ENCODE results near the gene RIOX2.
"Not testable (repeated sequence)": the region's sequence is repeated elsewhere in the genome, so short reads cannot be mapped to it uniquely, and the experiment has no call there.

Gene RIOX2

GRCh38 chr3:97971679-97972567, at the start of gene RIOX2:
Gene RIOX2 (minus strand): TSS chr3:97972431. CDS start chr3:97967593, 4,838 bp downstream.
- DNase-seq = peak; percentile 65

GRCh38 chr3:98020412-98020811, 48.2 kb upstream of the RIOX2 start:
- DNase-seq = no peak

- DNase-seq = no peak
Measured at GRCh38 chr3:98018301-98018700, 46.1 kb upstream of the RIOX2 start.

GRCh38 chr3:98014268-98014585, 42.0 kb upstream of the RIOX2 start:
- DNase-seq = no peak

- DNase-seq = no peak
Measured at GRCh38 chr3:98013411-98014267, 41.4 kb upstream of the RIOX2 start.

GRCh38 chr3:98012979-98013378, 40.7 kb upstream of the RIOX2 start:
- no peak for DNase-seq

- not testable (repeated sequence) for DNase-seq
Measured at GRCh38 chr3:98010883-98011449, 38.7 kb upstream of the RIOX2 start.

GRCh38 chr3:98010194-98010882, 38.1 kb upstream of the RIOX2 start:
- DNase-seq = no peak

GRCh38 chr3:98008855-98009254, 36.6 kb upstream of the RIOX2 start:
- no peak for DNase-seq

- no peak for DNase-seq
Measured at GRCh38 chr3:98005438-98005837, 33.2 kb upstream of the RIOX2 start.

- DNase-seq = no peak
Measured at GRCh38 chr3:98004721-98005120, 32.5 kb upstream of the RIOX2 start.

- DNase-seq = no peak
Measured at GRCh38 chr3:98003306-98003969, 31.2 kb upstream of the RIOX2 start.

GRCh38 chr3:98002717-98003116, 30.5 kb upstream of the RIOX2 start:
- DNase-seq = no peak

GRCh38 chr3:97999994-98000393, 27.8 kb upstream of the RIOX2 start:
- DNase-seq = no peak

GRCh38 chr3:97999103-97999502, 26.9 kb upstream of the RIOX2 start:
- no peak for DNase-seq

- DNase-seq = no peak
Measured at GRCh38 chr3:97996988-97997387, 24.8 kb upstream of the RIOX2 start.

- DNase-seq = no peak
Measured at GRCh38 chr3:97994328-97994945, 22.2 kb upstream of the RIOX2 start.

- no peak for DNase-seq
Measured at GRCh38 chr3:97993526-97993925, 21.3 kb upstream of the RIOX2 start.

GRCh38 chr3:97992547-97993173, 20.4 kb upstream of the RIOX2 start:
- no peak for DNase-seq

GRCh38 chr3:97991293-97991682, 19.1 kb upstream of the RIOX2 start:
- no peak for DNase-seq

GRCh38 chr3:97990624-97991292, 18.5 kb upstream of the RIOX2 start:
- no peak for DNase-seq

All from EL (cell line).